CD14-positive monocyte (primary cell): Measurements from ENCODE around the gene MYO16. TPM values are rescaled to one million over a fixed set of nuclear protein-coding genes. Genes with fewer than 3 reads are reported as not detected.
A peak's percentile ranks its signal among the peaks of the same experiment; 100 is the strongest.

ENCODE experiments used
- DNase-seq, 3 donors: peaks; one replicate each; pipeline ENCODE4 v3.0.0-alpha.2; 2011 to 2022
- H2AFZ ChIP-seq: 2 replicates; pipeline ENCODE4 v1.6.0; 2012; ENCODE audit warnings: mild to moderate bottlenecking, low read depth, low read length, inconsistent platforms; ENCODE audit not compliant: insufficient read depth, poor library complexity, severe bottlenecking
- H3K27ac ChIP-seq, 2 donors: 1 replicate in 1 of 2; 2 replicates in 1 of 2; pipeline ENCODE4 v1.5.1; 2012 to 2013; ENCODE audit warnings: low read length in 2 of 2, control low read depth in 1 of 2, inconsistent platforms in 1 of 2, low read depth in 1 of 2, mild to moderate bottlenecking in 1 of 2
- H3K27me3 ChIP-seq, 2 donors: one replicate each; pipeline versions ENCODE4 v1.6.0 to v1.6.1; 2011 to 2013; ENCODE audit warnings: low read length in 2 of 2; ENCODE audit not compliant: control insufficient read depth in 2 of 2, insufficient read depth in 2 of 2
- H3K36me3 ChIP-seq, 2 donors: replicated peaks in 1 of 2; 1 replicate in 1 of 2; 2 replicates in 1 of 2; pipeline versions ENCODE4 v1.5.1 to v1.6.1; 2012 to 2013; ENCODE audit warnings: low read length in 2 of 2, control low read depth in 1 of 2, inconsistent platforms in 1 of 2, mild to moderate bottlenecking in 1 of 2; ENCODE audit not compliant: insufficient read depth in 2 of 2, control insufficient read depth in 1 of 2
- H3K4me1 ChIP-seq, 2 donors: 1 replicate in 1 of 2; 2 replicates in 1 of 2; pipeline versions ENCODE4 v1.5.1 to v1.6.1; 2012 to 2013; ENCODE audit warnings: low read length in 2 of 2, control low read depth in 1 of 2, inconsistent platforms in 1 of 2, mild to moderate bottlenecking in 1 of 2, moderate library complexity in 1 of 2; ENCODE audit not compliant: insufficient read depth in 2 of 2, control insufficient read depth in 1 of 2
- H3K4me2 ChIP-seq: replicated peaks from 2 replicates; pipeline ENCODE3; 2012; ENCODE audit warnings: low read length, moderate library complexity, mild to moderate bottlenecking; ENCODE audit not compliant: poor library complexity, severe bottlenecking; ENCODE audit errors: extremely low read depth
- H3K4me3 ChIP-seq, 3 experiments: fragments of 200-600 bp in 1 of 3; sonication (generic) in 1 of 3; replicated peaks in 1 of 3; 1 replicate in 2 of 3; 2 replicates in 1 of 3; pipeline ENCODE4 v1.5.1; 2011 to 2013; ENCODE audit warnings: low read length in 3 of 3, mild to moderate bottlenecking in 3 of 3, control low read depth in 2 of 3, low read depth in 2 of 3, inconsistent platforms in 1 of 3, moderate library complexity in 1 of 3
- H3K79me2 ChIP-seq: 2 replicates; pipeline ENCODE4 v1.6.0; 2012; ENCODE audit warnings: mild to moderate bottlenecking, control low read depth, inconsistent platforms, low read length, moderate library complexity; ENCODE audit not compliant: insufficient read depth
- H3K9ac ChIP-seq: 2 replicates; pipeline ENCODE4 v1.6.0; 2017; ENCODE audit warnings: low read length, mild to moderate bottlenecking; ENCODE audit not compliant: insufficient read depth, poor library complexity, severe bottlenecking
- H3K9me3 ChIP-seq, 2 donors: replicated peaks in 1 of 2; 1 replicate in 1 of 2; 2 replicates in 1 of 2; pipeline versions ENCODE4 v1.5.1 to v1.6.1; 2012 to 2013; ENCODE audit warnings: low read length in 2 of 2, control low read depth in 1 of 2; ENCODE audit not compliant: control insufficient read depth in 1 of 2, insufficient read depth in 1 of 2
- H4K20me1 ChIP-seq: 2 replicates; pipeline ENCODE4 v1.6.0; 2012; ENCODE audit warnings: mild to moderate bottlenecking, low read length, control low read depth, moderate library complexity; ENCODE audit not compliant: insufficient read depth
- H3K27ac Mint-ChIP-seq, 7 donors: one replicate each; pipeline ENCODE4 v1.8.0; 2020; ENCODE audit warnings: mild to moderate bottlenecking in 7 of 7, mixed read lengths in 7 of 7, moderate library complexity in 6 of 7, inconsistent platforms in 2 of 7
- H3K27me3 Mint-ChIP-seq, 3 donors: one replicate each; pipeline ENCODE4 v1.8.0; 2021 to 2022; ENCODE audit warnings: low read depth in 3 of 3, mild to moderate bottlenecking in 3 of 3, mixed read lengths in 3 of 3, moderate library complexity in 3 of 3, inconsistent platforms in 1 of 3
- H3K36me3 Mint-ChIP-seq, 2 donors: one replicate each; pipeline ENCODE4 v1.8.0; 2020; ENCODE audit warnings: mixed read lengths in 2 of 2, inconsistent platforms in 1 of 2, mild to moderate bottlenecking in 1 of 2
- H3K4me1 Mint-ChIP-seq: one replicate; pipeline ENCODE4 v1.8.0; 2020; ENCODE audit warnings: mild to moderate bottlenecking, mixed read lengths
- H3K4me3 Mint-ChIP-seq, 2 donors: one replicate each; pipeline ENCODE4 v1.8.0; 2020; ENCODE audit warnings: mild to moderate bottlenecking in 2 of 2, mixed read lengths in 2 of 2, moderate library complexity in 1 of 2
- H3K9me3 Mint-ChIP-seq, 7 donors: one replicate each; pipeline ENCODE4 v1.8.0; 2020 to 2022; ENCODE audit warnings: mixed read lengths in 7 of 7, mild to moderate bottlenecking in 6 of 7, moderate library complexity in 6 of 7, inconsistent platforms in 2 of 7
- CTCF ChIP-seq: fragments of 200-600 bp; IDR thresholded peaks from one replicate; pipeline ENCODE4 v1.8.0; 2022; ENCODE audit warnings: antibody characterized with exemption, mild to moderate bottlenecking
- whole genome bisulfite sequencing: methylation state at CpG from one replicate; pipeline ENCODE4 v1.1.5; 2013; ENCODE audit warnings: missing lambda C conversion rate; ENCODE audit not compliant: insufficient coverage; 5-methylcytosine and 5-hydroxymethylcytosine counted together
- intact Hi-C, 2 donors: fragments of 100-400 bp; cut with micrococcal nuclease; formaldehyde crosslinking; loops; one replicate each; pipeline versions ENCODE4 v1.15.0 to v1.15.1; 2023
- polyA plus RNA-seq, 3 donors: library from polyadenylated mRNA; depleted of rRNA in 1 of 3; unstranded in 2 of 3; stranded (reverse) in 1 of 3; fragments of 300-500 nt in 2 of 3; fragments of >200 nt in 1 of 3; fragmentation: Illumina TruSeq in 2 of 3; gene quantifications; 1 replicate in 2 of 3; 2 replicates in 1 of 3; pipeline ENCODE4 v1.2.3, GENCODE V29; 2012 to 2021

MYO16 gene
- polyA plus RNA-seq, 3 donors, result not detected

- H3K4me1 Mint-ChIP-seq, result no peaks in the 10 kb centered on the region
- Histone ChIP-seq H3K79me2 (no peaks in the 10 kb centered on the region), H2AFZ (no peak overlapping the region), H3K4me3 (no peak overlapping the region), H3K9me3 (peaks cover 0 to 4% of the 10 kb centered on the region in 2 donors), H3K36me3 (no peaks in the 10 kb centered on the region), H3K4me2 (no peak overlapping the region), H3K4me1 (no peaks in the 10 kb centered on the region), H4K20me1 (no peaks in the 10 kb centered on the region), H3K27ac (no peak overlapping the region), H3K27me3 (peaks cover 0 to 2% of the 10 kb centered on the region in 2 donors), H3K9ac (no peak overlapping the region)
- DNase-seq, result no peak
- H3K27ac Mint-ChIP-seq, result no peak overlapping the region
- intact Hi-C loops, result no loop called here
- H3K27me3 Mint-ChIP-seq, result peaks cover 0 to 2% (median 1%) of the 10 kb centered on the region in 3 donors
- no peak overlapping the region for H3K4me3 Mint-ChIP-seq
- WGBS, result no CpG with 5 or more reads among the region's 1 CpG
- peaks cover 0 to 11% (median 3%) of the 10 kb centered on the region in 7 donors for H3K9me3 Mint-ChIP-seq
- H3K36me3 Mint-ChIP-seq, result no peaks in the 10 kb centered on the region
- no peak for TF ChIP-seq CTCF
These were observed 308.7 kb downstream of the MYO16 start for GRCh38 chr13:108938155-108938554.

DNA sequence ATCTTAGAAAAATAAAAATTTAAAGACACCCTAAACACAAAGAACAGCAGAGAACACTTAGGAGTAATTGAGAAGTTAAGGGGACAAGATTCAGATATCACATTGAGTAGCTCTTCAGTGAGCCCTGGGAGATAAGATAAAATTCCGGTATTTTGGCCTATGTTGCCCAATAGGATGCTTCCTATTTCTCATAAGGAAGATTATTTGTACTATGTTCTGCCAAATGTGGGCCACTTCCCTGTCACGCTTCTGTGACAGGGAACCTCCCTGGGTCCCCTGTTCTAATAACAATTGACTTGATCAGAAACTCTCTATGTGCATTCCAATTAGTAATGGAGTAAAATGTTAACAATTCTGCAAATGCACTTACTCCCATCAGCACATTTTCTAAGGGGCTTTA lies 310.7 kb downstream of the MYO16 start:
- no peaks in the 10 kb centered on the region for H3K36me3 Mint-ChIP-seq
- H3K9me3 Mint-ChIP-seq, result peaks cover 0 to 10% (median 3%) of the 10 kb centered on the region in 7 donors
- peaks cover 8% of the 10 kb centered on the region for H3K4me1 Mint-ChIP-seq
- H3K4me1 ChIP-seq, result peaks cover 1 to 9% of the 10 kb centered on the region in 2 donors
- no peak overlapping the region for H3K4me3 Mint-ChIP-seq
- H3K36me3 ChIP-seq, result no peaks in the 10 kb centered on the region
- no peak overlapping the region for H3K4me3 ChIP-seq
- no peak overlapping the region for H3K4me2 ChIP-seq
- no CpG with 5 or more reads among the region's 2 CpGs for WGBS
- H3K27ac ChIP-seq, result no peak overlapping the region
- peak in 2 of 3 donors; percentile 59 to 66 for DNase-seq
- no peak overlapping the region for H2AFZ ChIP-seq
- peaks cover 0 to 4% of the 10 kb centered on the region in 2 donors for H3K9me3 ChIP-seq
- H3K9ac ChIP-seq, result no peak overlapping the region
- intact Hi-C loops, result no loop called here
- no peaks in the 10 kb centered on the region for H4K20me1 ChIP-seq
- no peaks in the 10 kb centered on the region for H3K27me3 ChIP-seq
- peaks cover 0 to 2% (median 1%) of the 10 kb centered on the region in 3 donors for H3K27me3 Mint-ChIP-seq
- no peak overlapping the region for H3K27ac Mint-ChIP-seq
- no peaks in the 10 kb centered on the region for H3K79me2 ChIP-seq
- TF ChIP-seq CTCF, result no peak
